DMS53 (cell line): ENCODE results near the gene IP6K1.
A peak's percentile ranks its signal among the peaks of the same experiment; 100 is the strongest.
"Not testable (repeated sequence)": the region's sequence is repeated elsewhere in the genome, so short reads cannot be mapped to it uniquely, and the experiment has no call there.

ENCODE experiments used
- DNase-seq: peaks from one replicate; lab custom pipeline; 2025; lab: John Stamatoyannopoulos, UW

Gene IP6K1

DNA sequence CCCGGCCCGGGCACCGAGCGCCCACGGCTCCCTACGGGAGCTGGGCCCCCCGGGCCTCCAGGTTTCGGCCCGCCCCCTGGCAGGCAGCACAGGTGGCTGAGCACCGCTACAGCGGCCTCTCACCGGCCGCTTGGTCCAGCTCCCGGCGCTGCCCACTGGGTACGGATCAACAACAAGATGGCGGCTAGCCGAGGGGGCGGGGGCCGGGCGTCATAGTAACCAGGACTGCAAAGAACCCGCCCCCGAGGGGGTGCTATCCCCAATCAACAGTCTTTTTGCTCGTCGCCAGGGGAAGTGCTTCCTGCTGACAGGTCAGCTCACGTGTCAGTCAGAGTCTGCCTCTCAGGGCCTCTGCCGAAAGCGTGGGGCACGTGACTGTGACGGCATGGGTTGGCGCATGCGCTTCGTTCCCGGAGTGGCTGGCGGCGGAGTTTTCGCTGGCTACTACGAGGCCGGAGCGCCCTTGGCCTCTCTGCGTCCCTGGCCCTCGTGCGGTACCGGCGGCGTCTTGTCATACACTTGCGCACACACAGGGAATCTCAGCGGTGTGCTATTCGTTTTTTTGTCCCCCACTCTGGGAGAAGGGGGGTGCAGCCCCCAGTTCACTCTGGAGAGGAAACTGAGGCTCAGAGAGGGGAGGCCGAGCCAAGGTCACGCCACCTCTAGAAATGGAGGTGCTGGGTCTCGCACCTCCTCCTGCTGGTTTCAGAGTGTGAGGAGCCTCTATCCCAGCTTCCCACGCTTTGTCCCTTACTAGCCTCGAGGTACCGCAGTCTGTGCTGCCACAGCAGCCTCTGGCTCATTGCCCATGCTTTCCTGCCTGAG, at the start of gene IP6K1:
TSS of gene IP6K1 (minus strand) at position 186 of the 825 bp plus-strand sequence. CDS start 38,502 bp downstream, outside the sequence.
- peak; percentile 96 for DNase-seq

DNA sequence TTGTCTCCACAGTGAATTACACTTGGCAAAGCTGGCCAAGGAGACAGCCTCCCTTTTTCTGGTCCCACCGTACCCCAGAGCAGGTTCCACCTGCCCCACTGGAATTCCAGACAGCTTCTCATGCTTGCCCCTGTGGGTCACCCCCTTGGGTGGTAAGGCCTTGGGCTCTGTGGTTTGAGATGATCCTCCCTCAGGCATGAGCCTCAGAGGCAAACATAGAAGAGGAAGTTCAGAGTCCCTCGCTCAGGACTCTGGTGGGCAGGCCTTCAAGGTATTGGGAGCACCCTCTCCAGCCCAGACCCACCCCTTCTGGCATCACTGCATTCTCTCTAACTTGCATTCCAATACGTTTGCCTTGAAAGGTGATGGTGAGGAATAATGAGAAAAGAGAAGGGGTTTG, 45.0 kb upstream of the IP6K1 start:
- DNase-seq: no peak

DNA sequence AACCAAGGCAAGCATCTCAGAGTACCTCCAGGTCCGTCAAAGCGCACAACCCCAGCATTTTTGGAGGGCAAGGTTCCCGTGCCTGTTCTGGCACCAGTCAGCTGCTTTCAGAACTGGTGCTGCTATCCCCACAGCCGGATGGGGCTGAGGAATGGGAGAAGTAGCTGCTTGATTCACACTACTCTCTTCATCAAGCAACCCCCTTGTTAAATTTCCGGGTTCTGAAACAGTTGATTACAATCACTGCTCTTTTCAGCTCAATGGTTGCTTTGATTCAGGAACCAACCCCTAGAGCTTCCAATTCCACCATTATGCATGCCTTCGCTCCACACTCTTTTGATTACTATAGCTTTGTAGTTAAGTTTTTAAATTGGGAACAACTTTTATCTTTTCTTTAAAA, 39.7 kb upstream of the IP6K1 start:
- DNase-seq: no peak

DNA sequence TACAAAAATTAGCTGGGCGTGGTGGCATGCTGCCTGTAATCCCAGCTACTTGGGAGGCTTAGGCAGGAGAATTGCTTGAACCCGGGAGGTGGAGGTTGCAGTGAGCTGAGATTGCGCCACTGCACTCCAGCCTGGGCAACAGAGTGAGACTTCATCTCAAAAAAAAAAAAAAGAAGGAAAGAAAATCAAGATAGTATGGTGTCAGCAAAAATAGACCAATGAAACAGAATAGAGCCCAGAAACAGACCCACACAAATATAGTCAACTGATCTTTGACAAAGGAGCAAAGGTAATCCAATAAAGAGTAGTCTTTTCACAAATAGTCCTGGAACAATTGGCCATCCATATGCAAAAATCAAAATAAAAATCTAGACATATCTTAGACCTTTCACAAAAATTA, 36.8 kb upstream of the IP6K1 start:
- not testable (repeated sequence) for DNase-seq

DNA sequence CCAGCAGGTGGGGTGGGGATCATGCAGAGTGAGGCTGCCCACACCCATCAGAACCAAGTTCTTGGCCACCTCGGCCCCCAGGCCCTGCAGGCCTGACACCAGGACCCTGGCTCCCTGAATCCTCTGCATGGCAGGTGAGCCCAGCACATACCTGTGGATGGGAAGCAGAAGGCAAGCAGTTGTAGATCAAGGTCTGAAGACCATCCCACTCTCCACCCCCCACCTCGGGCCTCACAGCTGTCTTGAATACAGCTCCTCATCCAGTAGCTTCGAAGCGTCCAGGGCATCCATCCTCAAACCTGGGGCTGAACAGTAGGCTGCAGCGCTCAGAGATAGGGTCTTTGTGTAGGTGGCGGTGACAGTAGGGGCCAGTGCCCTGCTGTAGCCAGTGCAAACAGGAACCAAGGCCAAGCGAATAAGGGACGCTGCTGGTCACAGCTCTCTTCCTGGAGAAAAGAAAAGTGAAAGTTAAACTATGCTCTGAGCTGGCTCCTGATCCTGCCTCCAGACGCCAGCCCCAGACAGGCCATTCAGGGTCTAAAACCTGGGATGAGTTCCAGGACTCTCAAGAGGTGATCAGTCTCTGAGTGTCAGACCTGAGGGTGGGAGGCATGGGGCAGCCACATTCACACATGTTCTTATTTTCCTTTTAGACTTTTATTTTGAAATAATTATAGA, 27.3 kb upstream of the IP6K1 start, which contains the start of gene UBA7:
TSS of gene UBA7 (minus strand) at position 457 of the 678 bp plus-strand sequence. CDS start at position 291, 166 bp downstream.
- DNase-seq: no peak

DNA sequence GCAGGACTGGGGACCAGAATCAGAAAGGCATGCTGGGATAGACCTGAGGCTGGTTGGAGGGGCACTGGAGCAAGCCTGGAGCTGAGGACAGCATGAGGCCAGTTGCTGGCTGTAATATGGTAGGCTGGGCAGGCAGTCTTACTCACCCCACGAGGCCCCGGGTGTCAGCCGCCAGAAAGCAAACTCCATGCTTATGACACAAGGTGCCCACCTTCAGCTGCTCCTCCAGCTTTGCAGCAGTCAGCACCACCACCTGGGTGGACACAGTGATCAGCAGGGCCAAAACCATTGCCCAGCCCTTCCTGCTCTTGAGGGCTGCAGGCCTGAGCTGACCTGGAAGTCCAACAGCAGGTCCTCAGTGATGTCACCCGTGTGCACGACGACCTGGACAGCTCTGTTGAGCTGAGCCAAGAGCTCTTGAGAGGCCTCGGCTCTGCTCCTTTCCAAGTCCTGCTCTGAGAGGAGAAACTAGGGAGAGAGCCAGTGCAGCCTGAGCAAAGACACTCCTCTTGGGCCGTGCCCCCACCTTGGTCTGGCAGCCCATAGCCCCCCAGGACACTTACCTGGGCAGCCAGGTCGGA, 26.7 kb upstream of the IP6K1 start:
- no peak for DNase-seq

DNA sequence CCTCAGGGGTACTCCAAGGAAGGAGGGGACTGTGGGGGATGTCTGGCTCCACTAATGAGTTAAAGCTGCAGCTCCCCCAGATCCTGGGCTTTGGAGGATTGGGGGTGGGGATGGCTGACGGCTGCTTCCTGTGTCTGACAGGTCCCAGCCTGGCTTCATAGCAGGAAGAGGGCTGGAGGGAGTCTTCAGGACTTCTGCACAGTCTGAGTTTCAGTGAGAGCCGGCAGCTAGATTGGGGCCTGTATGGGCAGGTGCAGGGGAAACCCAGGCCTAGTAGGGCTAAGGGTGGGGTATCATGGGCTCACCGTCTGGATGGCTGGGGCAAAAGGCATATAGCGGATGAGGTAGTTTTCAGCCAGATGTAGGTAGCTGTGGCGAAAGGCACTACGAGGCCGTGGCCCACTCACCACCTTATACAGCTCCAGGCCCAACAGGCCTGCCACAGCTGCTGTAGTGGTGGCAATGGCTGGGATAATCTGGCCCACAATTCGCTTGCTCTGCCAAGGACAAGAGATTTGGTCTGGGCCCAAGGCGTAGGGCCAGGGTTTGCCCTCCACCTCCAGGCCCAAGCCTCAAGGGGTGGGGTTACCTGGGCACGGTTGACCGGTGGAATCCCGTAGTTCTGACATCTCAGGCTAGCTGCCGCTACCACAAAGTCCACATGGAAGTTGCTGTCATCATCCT, 21.2 kb upstream of the IP6K1 start:
- DNase-seq: no peak

DNA sequence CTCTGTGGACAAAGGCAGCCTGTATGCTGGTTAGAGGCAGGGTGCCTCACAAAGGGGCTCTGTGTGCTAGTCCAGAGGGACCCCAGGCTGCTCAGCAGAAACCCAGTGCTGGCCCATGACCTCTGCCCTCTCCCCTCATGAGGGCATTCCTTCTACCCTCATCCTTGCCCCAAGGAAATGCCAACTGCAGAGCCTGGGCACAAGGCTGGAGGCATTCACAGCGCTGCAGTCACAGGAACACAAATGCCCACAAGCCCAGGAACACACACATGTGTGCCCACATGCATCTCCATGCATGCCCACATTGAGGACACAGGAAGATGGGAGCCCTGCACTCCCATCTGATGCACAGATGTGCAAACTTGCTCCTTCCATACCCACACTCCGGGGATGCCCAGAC, 20.5 kb upstream of the IP6K1 start:
- DNase-seq: no peak

DNA sequence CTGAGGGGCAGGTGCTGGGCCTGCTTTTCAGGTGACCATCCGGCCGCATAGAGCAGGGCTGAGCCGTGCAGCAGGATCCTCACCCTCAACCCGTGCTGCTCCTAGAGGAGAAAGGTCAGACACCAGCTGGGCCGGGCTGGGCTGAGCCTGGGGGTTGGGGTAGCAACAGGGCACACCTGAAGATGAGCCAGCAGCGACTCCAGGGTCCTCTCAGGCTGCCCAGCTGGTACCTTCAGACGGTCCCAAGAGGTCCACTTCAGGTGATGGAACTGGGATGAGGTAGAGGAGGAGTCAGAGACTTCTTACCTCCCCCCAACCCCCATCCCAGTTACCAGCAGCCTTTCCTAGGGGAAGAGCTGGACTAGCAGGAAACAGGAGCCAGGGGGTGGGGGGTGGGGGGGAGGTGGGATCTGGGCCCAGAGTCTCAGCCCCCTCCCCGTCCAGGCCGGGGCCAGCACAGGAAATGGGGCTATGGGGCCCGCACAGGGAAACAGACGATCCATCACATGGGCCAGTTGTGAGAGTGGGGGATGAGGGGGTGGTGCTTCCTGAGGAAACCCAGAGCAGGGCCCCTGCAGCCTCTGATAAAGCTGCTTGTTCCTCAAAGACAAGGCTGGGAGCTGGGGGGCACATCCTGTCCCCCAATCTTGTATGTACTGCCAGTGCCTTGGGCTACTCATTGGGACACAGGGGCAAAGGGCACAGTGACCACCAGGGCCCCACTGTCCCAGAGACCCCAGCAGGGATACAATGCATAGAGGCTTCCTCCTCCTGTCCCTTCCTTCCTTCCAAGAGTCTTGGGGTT, 19.8 kb upstream of the IP6K1 start:
- DNase-seq: no peak

DNA sequence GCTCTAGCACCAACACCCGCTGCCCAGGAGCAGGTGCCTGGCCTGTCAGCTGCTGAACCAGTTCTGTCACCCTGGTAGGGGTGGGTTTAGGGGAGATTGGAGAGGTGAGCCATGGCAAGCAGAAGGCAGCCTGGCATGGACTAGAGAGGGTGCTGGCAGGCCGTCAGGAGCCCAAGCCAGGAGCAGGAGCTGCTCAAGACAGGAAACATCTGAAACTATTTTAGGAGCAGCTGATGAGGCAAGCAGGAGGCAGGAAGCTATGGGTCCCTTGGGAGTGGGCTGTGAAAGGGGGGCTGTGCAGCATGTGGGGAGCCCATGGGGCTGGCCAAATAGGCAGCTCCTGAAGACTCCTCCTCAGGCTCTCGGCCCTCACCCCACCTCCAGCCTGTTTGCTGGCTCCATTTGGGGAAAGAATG, 19.0 kb upstream of the IP6K1 start:
- peak; percentile 73 for DNase-seq

DNA sequence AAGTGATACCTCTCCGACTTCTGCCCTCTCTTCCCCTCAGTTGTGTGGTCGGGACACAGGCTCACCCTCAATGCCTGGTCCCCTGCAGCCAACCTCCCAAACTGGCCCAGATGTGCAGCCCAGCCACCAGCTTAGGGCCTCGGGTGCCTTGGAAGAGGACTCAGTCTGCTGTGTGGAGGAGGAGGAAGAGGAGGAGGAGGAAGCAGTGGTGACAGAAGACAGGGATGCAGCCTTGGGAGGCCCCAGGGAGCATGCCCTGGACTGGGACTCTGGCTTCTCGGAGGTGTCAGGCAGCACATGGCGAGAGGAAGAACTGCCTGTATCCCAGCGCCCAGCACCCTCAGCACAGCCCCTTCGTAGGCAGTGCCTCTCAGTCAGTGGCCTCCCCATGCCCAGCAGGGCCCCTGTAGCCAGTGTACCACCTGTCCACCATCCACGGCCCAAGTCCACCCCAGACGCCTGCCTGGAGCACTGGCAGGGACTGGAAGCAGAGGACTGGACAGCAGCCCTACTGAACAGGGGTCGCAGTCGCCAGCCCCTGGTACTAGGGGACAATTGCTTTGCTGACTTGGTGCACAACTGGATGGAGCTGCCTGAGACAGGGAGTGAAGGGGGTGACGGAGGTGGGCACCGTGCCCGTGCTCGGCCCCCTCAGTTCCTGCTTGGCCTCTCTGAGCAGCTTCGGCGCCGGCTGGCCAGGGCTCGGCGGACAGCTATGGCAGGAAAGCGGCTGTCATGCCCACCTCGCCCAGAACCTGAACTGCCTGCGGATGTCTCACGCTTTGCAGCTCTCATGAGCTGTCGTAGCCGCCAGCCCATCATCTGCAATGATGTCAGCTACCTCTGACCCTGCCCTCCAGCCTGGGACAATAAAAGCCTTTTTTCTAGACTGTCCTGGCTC, 18.0 kb upstream of the IP6K1 start:
- peak; percentile 28 for DNase-seq

DNA sequence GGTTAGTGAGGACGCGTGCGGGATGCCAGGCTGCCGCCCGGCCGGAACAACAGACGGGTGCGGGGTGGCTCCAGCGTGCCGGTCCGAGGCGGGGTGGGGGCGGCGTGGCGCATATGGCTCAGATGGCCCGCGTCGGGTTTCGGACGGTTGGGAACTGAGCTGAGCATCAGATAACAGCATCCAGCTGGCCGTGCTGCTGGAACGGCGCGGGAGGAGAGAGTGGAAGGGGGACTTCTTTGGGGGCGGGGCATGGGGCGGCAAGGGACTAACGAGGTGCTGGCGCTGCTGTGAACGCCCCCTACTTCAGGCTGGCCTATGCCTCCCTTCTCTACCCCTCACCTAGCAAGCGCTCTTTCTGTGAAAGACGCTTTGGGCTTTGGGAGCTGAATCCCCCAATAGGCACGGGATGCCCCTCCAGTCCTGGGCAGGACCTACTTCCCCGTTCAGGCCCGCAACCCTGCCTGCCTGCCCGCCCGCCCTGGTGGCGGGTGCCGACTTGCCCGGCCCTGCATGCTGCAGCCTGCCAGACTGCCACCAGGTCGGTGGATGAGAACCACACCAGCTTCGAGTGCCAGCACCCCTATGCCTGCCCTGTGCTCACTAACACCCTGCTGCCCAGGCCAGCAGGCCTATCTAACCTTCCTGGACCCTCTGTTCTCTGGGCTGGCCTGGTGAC, 17.3 kb upstream of the IP6K1 start:
- peak; percentile 20 for DNase-seq

DNA sequence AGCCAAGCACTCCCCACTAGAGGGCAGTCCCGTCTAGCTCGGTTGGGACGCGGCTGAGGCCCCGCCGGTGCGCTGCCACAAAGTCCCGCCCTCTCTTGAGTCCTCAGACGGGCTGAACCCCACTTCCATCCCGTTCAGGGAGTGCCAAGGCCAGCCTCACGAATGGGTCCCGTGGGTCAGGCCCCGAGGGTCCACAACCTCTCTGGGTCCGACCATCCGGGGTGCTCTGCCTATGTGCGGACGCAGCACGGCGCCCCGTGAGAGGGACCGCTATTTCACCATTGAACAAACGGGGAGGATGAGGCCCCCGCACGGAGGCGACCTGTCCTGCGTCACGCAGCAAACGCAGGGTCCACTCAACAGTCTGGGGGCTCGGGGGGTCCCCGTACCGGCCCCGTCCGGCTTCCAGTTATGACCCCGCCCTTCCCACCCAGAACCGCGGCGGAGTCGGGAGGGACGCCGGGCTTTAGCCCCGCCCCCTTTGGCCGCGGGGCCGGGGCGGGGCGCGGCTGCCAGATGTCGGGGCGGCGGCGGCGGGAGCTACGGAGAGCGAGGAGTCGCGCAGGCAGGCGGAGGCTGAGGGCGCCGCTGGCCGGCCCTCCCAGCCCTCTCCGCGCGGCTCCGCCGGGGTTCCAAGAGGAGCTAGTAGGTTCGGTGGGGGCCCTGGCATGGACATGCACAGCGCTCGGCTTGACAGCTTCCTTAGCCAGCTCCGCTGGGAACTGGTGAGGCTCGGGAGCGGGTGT, 16.6 kb upstream of the IP6K1 start, which contains the start of gene INKA1:
TSS of gene INKA1 (plus strand) at position 543 of the 746 bp plus-strand sequence. CDS start at position 675, 132 bp downstream.
- peak; percentile 80 for DNase-seq

DNA sequence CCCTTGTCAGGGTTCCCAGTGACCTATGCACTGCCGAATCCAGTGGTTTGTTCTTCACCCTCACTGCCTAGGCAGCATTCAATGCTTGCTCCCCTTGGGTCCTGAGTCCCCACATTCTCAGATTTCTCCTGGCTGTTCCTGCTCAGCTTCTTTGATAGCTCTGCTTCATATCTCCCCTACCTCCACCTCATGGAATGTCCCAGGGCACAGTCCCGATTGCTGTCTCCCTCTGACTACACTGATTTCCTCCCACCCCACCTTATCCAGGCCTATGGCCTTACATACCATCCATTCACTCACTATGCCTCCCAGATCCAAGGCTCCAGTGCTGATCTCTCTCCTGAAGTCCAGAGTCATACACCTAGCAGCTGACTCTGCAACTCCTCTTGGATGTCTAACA, 14.8 kb upstream of the IP6K1 start:
- DNase-seq: no peak

DNA sequence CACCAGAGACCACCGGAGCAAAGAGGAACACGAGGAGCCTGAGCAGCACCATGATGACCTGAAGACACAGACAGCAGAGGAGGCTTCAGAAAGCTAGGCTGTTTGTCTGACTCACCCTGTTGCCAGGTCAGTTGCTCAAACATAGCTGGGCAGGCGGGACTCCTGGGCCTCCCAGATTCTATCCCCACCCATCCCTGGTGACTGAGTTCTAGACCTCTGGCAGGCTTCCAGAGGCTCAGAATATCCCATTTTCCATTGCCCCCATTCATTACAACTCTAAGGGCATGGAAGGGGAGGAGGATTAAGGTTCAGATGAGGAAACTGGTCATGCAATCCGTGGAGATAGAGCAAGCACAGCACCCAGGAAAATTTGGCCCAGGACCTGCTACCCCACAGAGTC, 13.4 kb upstream of the IP6K1 start, which contains the start of gene CDHR4:
TSS of gene CDHR4 (minus strand) at position 113 of the 400 bp plus-strand sequence. CDS start at position 52, 61 bp downstream.
- DNase-seq: peak; percentile 55

DNA sequence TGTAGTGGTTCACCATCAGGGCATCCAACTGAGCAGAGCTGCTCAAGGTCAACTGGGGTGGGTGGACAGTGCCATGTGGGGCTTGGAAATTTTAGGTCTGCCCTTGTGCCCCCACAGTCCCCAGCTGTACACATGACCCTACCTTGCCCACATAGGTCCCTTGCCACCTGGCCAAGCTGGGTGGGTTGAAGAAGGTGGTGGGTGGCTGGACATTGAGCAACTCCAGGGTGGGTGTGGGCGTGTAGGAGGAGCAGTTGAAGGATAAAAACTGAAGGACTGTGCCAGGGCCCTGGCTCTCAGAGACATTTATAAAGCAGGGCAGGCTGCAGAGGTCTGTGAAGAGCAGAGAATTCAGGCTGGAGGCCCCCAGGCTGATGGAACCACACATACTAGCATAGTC, 12.8 kb upstream of the IP6K1 start:
- DNase-seq: no peak

DNA sequence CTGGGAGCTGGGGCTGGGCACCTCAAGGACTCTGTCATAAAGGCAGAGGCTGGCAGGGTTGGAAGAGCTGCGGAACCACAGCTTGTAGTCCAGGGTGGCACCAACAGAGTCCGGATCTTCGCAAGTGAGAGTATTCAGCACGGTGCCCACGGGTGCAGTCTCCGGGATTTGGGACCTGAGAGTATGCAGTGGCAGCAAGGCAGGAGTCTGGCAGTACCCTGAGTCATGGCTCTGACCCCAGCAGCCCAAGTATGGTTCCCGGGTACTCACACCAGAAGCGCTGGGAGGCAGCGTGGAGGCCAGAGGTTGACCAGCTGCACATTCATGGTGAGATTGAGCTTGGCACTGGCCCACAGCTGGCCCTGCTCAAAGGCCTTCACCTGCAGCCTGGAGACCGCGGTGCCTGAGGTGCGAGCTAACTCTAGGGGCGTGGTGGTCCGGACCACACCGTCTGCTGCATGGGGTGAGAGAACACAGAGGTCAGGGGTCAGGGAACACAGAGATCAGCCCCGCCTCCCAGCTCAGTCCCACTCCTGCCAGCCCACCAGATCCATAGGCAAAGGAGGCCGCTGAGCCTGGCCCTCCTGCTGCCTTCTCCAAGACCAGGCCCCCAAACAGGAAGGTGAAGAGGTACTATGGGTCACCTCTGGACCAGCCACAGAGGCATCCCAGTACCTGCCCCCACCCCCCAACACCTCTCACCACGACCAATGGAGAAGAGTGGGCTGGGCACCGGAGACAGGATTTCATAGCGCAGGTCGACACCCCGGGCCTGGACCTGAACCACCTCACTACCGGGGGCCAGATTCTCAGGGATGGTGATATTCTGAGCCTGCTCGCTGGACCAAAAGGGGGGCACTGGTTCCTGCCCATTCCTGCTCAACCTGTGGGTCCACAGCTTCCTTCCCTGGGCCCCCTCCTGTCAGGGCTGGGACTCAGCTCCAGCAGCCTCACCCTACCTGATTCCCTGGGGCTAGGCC, 8.9 kb upstream of the IP6K1 start:
- DNase-seq: no peak

DNA sequence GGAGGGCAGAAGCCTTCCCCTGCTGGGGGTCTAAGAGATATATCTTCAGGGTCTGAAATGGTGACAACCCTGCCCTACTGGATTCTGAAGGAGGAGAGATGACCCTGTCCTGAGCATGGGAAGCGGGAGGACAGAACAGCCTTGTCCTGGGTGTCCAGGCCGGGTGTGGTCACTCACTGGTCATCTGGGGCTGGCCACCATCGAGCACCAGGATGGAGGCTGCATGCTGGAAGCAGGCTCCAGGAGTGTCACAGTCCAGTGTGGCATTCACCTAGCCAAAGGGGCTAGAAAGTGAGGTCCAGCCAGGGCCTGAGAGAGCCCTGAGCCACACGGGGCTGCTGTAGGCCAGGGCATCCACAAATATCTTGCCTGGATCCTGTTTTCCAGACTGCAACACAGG, 8.1 kb upstream of the IP6K1 start:
- DNase-seq: no peak
